HL-60 (cell line): ENCODE data around the gene FGGY.

Source experiments
- DNase-seq, 2 experiments: peaks; one replicate each; pipeline ENCODE4 v3.0.0-alpha.2; 2010 to 2020; ENCODE audit warnings: low read depth in 1 of 2, low spot score in 1 of 2
- H3K27ac ChIP-seq: fragments of 250-450 bp; sonication (Bioruptor Pico); replicated peaks from 2 replicates; pipeline ENCODE4 v1.5.1; 2020; ENCODE audit warnings: mild to moderate bottlenecking, moderate library complexity
- H3K27me3 ChIP-seq: fragments of 250-450 bp; sonication (Bioruptor Pico); 2 replicates; pipeline ENCODE4 v1.5.1; 2021; ENCODE audit warnings: mild to moderate bottlenecking, moderate library complexity; ENCODE audit not compliant: insufficient read depth, poor library complexity, severe bottlenecking
- H3K4me3 ChIP-seq: replicated peaks from 2 replicates; pipeline ENCODE4 v1.5.1; 2011; ENCODE audit warnings: mild to moderate bottlenecking, control low read depth, low read length; ENCODE audit not compliant: insufficient read depth
- GABPA ChIP-seq: IDR thresholded peaks from 2 replicates; pipeline ENCODE4 v1.6.1; 2012; ENCODE audit warnings: low read depth
- POLR2AphosphoS5 ChIP-seq: IDR thresholded peaks from 2 replicates; pipeline ENCODE4 v1.6.1; 2012; ENCODE audit warnings: low read depth
- SPI1 ChIP-seq: IDR thresholded peaks from 2 replicates; pipeline ENCODE4 v1.6.1; 2012; ENCODE audit warnings: low read depth, mild to moderate bottlenecking, borderline replicate concordance
- TF ChIP-seq, protein P1 (sequence below): IDR thresholded peaks from one replicate; pipeline ENCODE4 v1.5.1; 2011; ENCODE audit warnings: low read length, control low read depth, inconsistent platforms; ENCODE audit not compliant: insufficient read depth
- TF ChIP-seq, protein P2 (sequence below): IDR thresholded peaks from 2 replicates; pipeline ENCODE4 v1.6.1; 2012; ENCODE audit warnings: low read depth; ENCODE audit not compliant: insufficient replicate concordance

FGGY gene

DNA sequence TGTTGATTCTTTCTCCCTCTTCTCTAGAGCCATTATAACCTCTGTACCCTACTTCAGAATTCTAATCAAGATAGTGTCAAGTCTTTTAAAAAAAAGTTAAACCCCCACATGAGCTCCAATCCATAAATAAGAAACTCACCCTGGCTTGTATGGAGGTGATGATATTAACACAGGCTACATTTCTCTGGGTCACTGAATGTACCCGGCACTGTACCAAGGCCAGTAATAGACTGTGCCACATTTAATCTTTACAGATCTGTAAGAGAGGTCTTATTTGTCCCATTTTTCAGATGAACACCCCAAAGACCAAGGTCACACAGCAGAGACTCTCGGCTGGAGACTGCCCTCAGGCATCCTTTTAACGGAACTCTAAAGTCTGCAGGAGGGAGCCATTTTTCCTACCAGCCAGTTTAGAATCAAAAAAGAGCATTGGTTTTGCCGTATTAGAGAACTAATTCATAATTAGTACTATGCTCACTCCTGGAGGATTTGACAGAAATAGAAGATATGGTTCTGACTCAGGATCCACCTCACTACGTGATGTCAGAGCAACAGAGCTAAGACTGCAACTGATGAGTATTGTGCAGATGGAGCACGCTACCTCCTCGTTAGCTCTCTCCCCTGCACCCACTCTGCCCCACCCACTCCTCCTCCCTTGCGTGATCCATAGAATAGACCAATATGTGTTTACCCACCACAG is 300.7 kb downstream of the FGGY start:
- no peak overlapping the region for H3K4me3 ChIP-seq
- H3K27me3 ChIP-seq: no peaks in the 10 kb centered on the region
- DNase-seq: no peak
- H3K27ac ChIP-seq: no peak overlapping the region
- TF ChIP-seq GABPA: no peak
- no peak for TF ChIP-seq POLR2AphosphoS5
- TF ChIP-seq, protein P1, sequence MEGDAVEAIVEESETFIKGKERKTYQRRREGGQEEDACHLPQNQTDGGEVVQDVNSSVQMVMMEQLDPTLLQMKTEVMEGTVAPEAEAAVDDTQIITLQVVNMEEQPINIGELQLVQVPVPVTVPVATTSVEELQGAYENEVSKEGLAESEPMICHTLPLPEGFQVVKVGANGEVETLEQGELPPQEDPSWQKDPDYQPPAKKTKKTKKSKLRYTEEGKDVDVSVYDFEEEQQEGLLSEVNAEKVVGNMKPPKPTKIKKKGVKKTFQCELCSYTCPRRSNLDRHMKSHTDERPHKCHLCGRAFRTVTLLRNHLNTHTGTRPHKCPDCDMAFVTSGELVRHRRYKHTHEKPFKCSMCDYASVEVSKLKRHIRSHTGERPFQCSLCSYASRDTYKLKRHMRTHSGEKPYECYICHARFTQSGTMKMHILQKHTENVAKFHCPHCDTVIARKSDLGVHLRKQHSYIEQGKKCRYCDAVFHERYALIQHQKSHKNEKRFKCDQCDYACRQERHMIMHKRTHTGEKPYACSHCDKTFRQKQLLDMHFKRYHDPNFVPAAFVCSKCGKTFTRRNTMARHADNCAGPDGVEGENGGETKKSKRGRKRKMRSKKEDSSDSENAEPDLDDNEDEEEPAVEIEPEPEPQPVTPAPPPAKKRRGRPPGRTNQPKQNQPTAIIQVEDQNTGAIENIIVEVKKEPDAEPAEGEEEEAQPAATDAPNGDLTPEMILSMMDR: no peak
- TF ChIP-seq, protein P2, sequence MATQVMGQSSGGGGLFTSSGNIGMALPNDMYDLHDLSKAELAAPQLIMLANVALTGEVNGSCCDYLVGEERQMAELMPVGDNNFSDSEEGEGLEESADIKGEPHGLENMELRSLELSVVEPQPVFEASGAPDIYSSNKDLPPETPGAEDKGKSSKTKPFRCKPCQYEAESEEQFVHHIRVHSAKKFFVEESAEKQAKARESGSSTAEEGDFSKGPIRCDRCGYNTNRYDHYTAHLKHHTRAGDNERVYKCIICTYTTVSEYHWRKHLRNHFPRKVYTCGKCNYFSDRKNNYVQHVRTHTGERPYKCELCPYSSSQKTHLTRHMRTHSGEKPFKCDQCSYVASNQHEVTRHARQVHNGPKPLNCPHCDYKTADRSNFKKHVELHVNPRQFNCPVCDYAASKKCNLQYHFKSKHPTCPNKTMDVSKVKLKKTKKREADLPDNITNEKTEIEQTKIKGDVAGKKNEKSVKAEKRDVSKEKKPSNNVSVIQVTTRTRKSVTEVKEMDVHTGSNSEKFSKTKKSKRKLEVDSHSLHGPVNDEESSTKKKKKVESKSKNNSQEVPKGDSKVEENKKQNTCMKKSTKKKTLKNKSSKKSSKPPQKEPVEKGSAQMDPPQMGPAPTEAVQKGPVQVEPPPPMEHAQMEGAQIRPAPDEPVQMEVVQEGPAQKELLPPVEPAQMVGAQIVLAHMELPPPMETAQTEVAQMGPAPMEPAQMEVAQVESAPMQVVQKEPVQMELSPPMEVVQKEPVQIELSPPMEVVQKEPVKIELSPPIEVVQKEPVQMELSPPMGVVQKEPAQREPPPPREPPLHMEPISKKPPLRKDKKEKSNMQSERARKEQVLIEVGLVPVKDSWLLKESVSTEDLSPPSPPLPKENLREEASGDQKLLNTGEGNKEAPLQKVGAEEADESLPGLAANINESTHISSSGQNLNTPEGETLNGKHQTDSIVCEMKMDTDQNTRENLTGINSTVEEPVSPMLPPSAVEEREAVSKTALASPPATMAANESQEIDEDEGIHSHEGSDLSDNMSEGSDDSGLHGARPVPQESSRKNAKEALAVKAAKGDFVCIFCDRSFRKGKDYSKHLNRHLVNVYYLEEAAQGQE: no peak
- no peak for TF ChIP-seq SPI1

DNA sequence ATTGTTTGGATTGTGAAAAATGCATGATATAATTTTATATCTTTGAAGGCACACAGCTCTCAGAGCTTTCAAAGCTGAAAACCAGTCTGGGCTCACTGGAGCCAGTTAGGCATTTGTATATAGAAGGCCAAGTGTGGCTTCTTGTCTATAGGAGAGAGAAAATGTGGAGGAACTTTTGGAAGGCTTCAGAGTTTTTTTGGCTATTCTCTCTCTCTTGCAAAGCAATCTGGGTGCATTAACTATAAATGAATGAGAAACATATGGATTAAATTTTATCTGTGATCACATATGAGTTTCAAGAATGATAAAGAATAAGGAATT is 301.2 kb downstream of the FGGY start:
- TF ChIP-seq GABPA (no peak), POLR2AphosphoS5 (no peak), SPI1 (no peak)
- TF ChIP-seq, protein P2: no peak
- TF ChIP-seq, protein P1: no peak
- no peaks in the 10 kb centered on the region for H3K27me3 ChIP-seq
- no peak overlapping the region for H3K4me3 ChIP-seq
- H3K27ac ChIP-seq: no peak overlapping the region
- DNase-seq: no peak

DNA sequence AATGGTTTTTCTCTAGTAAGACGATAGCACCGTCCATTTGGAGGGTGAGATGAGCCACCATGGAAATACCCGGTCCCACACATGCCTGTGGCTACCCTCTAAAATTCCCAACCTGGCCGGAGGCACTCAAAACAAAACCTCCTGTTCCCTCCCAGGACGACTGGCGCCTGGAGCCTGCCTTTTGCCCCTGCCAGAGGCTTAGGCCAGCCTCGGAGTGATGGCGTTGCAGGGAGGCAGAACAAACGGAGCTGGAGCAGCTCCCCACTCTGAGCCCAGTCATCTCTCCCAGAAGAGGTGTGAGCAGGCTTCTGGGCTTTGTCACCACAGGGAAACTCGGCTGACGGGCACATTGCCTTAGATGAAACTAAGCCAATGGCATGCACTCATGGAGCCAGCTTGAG is 304.1 kb downstream of the FGGY start:
- no peak for DNase-seq
- Histone ChIP-seq H3K27me3 (no peaks in the 10 kb centered on the region), H3K27ac (no peak overlapping the region), H3K4me3 (no peak overlapping the region)
- TF ChIP-seq SPI1 (no peak), GABPA (no peak), POLR2AphosphoS5 (no peak)
- TF ChIP-seq, protein P2: no peak
- TF ChIP-seq, protein P1: no peak
